DOHH2 (cell line): ENCODE results near the gene SENP1.

Experiments
- EZH2phosphoT487 ChIP-seq: fragments of 200-600 bp; sonication (generic); IDR thresholded peaks from 2 replicates; pipeline ENCODE4 v1.6.1; 2017; ENCODE audit warnings: borderline replicate concordance, mild to moderate bottlenecking, antibody characterized with exemption, low read length, moderate library complexity, mixed read lengths
- TF ChIP-seq, protein P1 (sequence below): fragments of 200-600 bp; sonication (generic); IDR thresholded peaks from one replicate; pipeline ENCODE4 v1.5.1; 2014; ENCODE audit warnings: antibody characterized with exemption, mild to moderate bottlenecking, low read depth, low read length; ENCODE audit not compliant: poor library complexity, severe bottlenecking

- TF ChIP-seq, protein P1, sequence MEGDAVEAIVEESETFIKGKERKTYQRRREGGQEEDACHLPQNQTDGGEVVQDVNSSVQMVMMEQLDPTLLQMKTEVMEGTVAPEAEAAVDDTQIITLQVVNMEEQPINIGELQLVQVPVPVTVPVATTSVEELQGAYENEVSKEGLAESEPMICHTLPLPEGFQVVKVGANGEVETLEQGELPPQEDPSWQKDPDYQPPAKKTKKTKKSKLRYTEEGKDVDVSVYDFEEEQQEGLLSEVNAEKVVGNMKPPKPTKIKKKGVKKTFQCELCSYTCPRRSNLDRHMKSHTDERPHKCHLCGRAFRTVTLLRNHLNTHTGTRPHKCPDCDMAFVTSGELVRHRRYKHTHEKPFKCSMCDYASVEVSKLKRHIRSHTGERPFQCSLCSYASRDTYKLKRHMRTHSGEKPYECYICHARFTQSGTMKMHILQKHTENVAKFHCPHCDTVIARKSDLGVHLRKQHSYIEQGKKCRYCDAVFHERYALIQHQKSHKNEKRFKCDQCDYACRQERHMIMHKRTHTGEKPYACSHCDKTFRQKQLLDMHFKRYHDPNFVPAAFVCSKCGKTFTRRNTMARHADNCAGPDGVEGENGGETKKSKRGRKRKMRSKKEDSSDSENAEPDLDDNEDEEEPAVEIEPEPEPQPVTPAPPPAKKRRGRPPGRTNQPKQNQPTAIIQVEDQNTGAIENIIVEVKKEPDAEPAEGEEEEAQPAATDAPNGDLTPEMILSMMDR, result no peak
- TF ChIP-seq EZH2phosphoT487, result no peak
Measured at GRCh38 chr12:48142818-48143674, 37.2 kb upstream of the SENP1 start.
